ENCODE results near the gene ITPKB. TPM values are rescaled to one million over a fixed set of nuclear protein-coding genes. Genes with fewer than 3 reads are reported as not detected.

Gene ITPKB
- total and polyA plus RNA-seq, 2 of the 13 experiments (the other 11 are each of a cell fraction or from before 2014, with no cell fraction given), result not detected

GRCh38 chr1:226661965-226662364, 77.1 kb downstream of the ITPKB start:
- Histone ChIP-seq H3K4me2 (ENCODE audit: low read depth, low read length) (no peak overlapping the region), H3K9ac (ENCODE audit: insufficient read depth, low read depth, low read length) (no peak overlapping the region), H3K4me1 (ENCODE audit: insufficient read depth, low read length) (no peaks in the 10 kb centered on the region), H3K9me3 (ENCODE audit: low read length) (no peaks in the 10 kb centered on the region), H2AFZ (ENCODE audit: low read length) (no peak overlapping the region), H3K27me3 (ENCODE audit: control insufficient read depth in 1 of 2, insufficient read depth in 2 of 2, low read length in 2 of 2) (peaks cover 5 to 87% of the 10 kb centered on the region in 2 experiments; a peak in 4 of 5 replicates), H3K79me2 (ENCODE audit: insufficient read depth, low read length) (no peaks in the 10 kb centered on the region), H3K4me3 (replicated peaks in 1 of 3; ENCODE audit: insufficient read depth in 1 of 3, low read depth in 2 of 3, low read length in 3 of 3) (no peak overlapping the region), H3K27ac (ENCODE audit: extremely low read length, insufficient read depth, low read length) (no peak overlapping the region), H3K36me3 (replicated peaks in 1 of 2; ENCODE audit: control insufficient read depth in 1 of 2, insufficient read depth in 2 of 2, low read length in 2 of 2) (no peaks in the 10 kb centered on the region), H4K20me1 (ENCODE audit: insufficient read depth, low read length) (no peaks in the 10 kb centered on the region)
- BruUV-seq (replicated peaks), result no TSS peak
- no peak for TF ChIP-seq MED1 (CRISPR knock-in tag; IDR thresholded peaks at IDR 0.05)
- no peak for TF ChIP-seq ZNF660 (CRISPR knock-in tag; IDR thresholded peaks at IDR 0.05; ENCODE audit: borderline replicate concordance, low read depth)
- TF ChIP-seq ZFP37 (CRISPR knock-in tag; IDR thresholded peaks at IDR 0.05; ENCODE audit: borderline replicate concordance), result no peak
- TF ChIP-seq CERS6 (CRISPR knock-in tag; IDR thresholded peaks at IDR 0.05), result no peak
- no peak for TF ChIP-seq HMG20B (CRISPR knock-in tag; conservative IDR thresholded peaks at IDR 0.05)
- no peak for TF ChIP-seq ZNF256 (CRISPR knock-in tag; conservative IDR thresholded peaks at IDR 0.05)
- no peak for TF ChIP-seq ZUFSP (CRISPR knock-in tag; IDR thresholded peaks at IDR 0.05; ENCODE audit: borderline replicate concordance)
- no peak for TF ChIP-seq NCOA5 (CRISPR knock-in tag; IDR thresholded peaks at IDR 0.05)
- TF ChIP-seq MXI1 (IDR thresholded peaks at IDR 0.05; ENCODE audit: borderline replicate concordance, low read depth, low read length), result no peak
- TF ChIP-seq THAP8 (CRISPR knock-in tag; IDR thresholded peaks at IDR 0.05; ENCODE audit: borderline replicate concordance), result no peak
- no peak for TF ChIP-seq ZBTB46 (CRISPR knock-in tag; IDR thresholded peaks at IDR 0.05; ENCODE audit: borderline replicate concordance)
- TF ChIP-seq XRCC5 (optimal IDR thresholded peaks at IDR 0.05; ENCODE audit: low read length), result no peak
- ATAC-seq, result no peak
- CTCF ChIA-PET (ENCODE audit: low intra/inter-chr PET ratio, low total read pairs), result no interaction called here
- no peak for FAIRE-seq
- POLR2A ChIA-PET, result no interaction called here
- intact Hi-C loops (cut with micrococcal nuclease; ENCODE audit: unreplicated experiment), result no loop called here
- in situ Hi-C loops (cut with HindIII; ENCODE audit: extremely low pct_ligation_motif_present, low pct_unique_long_range_greater_than_20kb), result no loop called here
- no peak for DNase-seq (ENCODE audit: low spot score)
- WGBS (ENCODE audit: low lambda C conversion rate), result 17% methylated on average over 5 of the region's 6 CpGs
